Activated naive CD8-positive, alpha-beta T cell treated with anti-CD3 and anti-CD28 coated beads, Interleukin-2, amount 10 ng/mL, durations not matched to agents 7 days and 5 days (primary cell): Measurements from ENCODE around the gene GRIP1. TPM values are rescaled to one million over a fixed set of nuclear protein-coding genes. Genes with fewer than 3 reads are reported as not detected.
"Not testable (repeated sequence)": the region's sequence is repeated elsewhere in the genome, so short reads cannot be mapped to it uniquely, and the experiment has no call there.

Experiments used
- ATAC-seq: fragments of 150-1000 bp; cut with Tn5 transposase; one replicate; pipeline ENCODE4 v1.10.0; 2021; ENCODE audit warnings: low read depth, moderate library complexity
- POLR2A ChIA-PET: fragments of 350-600 bp; sonication (Branson Sonifier 250); formaldehyde crosslinking; loops from one replicate; lab custom pipeline; 2021; ENCODE audit warnings: antibody characterized with exemption; lab: Charles Lee
- DNase-seq: peaks from one replicate; pipeline ENCODE4 v3.0.0; 2021
- H3K27ac Mint-ChIP-seq: one replicate; pipeline ENCODE4 v1.8.0; 2022; ENCODE audit warnings: mild to moderate bottlenecking, mixed read lengths
- H3K27me3 Mint-ChIP-seq: one replicate; pipeline ENCODE4 v1.8.0; 2022; ENCODE audit warnings: mild to moderate bottlenecking, moderate library complexity, mixed read lengths
- H3K36me3 Mint-ChIP-seq: one replicate; pipeline ENCODE4 v1.8.0; 2021; ENCODE audit warnings: mild to moderate bottlenecking, mixed read lengths
- H3K4me1 Mint-ChIP-seq: one replicate; pipeline ENCODE4 v1.8.0; 2021; ENCODE audit warnings: mixed read lengths
- H3K4me3 Mint-ChIP-seq: one replicate; pipeline ENCODE4 v1.8.0; 2022; ENCODE audit warnings: mild to moderate bottlenecking, moderate library complexity, mixed read lengths
- H3K9me3 Mint-ChIP-seq: one replicate; pipeline ENCODE4 v1.8.0; 2021; ENCODE audit warnings: mixed read lengths
- total RNA-seq, 2 experiments: library from RNA; stranded (reverse); gene quantifications; one replicate each; pipeline ENCODE4 v1.2.3, GENCODE V29; 2021

Gene GRIP1
- total RNA-seq, 2 experiments from 2014 or later: 0.34 to 1.8 TPM

DNA sequence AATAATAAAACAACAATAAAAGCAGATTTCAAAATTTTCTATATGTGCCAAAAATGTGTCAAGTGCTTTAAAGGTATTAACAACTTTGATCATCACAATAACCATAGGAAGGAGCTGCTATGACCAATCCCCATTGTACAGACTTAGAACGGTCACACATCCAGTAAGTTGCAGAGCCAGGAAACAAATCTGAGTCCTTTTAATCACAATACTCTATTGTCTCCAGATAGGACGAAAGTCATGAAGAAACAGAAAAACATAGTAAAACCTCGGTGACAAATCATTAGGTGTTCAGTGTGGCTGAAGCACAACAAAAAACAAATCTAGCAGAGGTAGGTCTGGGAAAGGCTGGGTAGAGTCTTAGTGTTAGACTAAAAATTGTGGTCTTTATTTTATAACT, 178.8 kb downstream of the GRIP1 start:
- DNase-seq (no peak), ATAC-seq (no peak)
- H3K4me1 Mint-ChIP-seq: no peaks in the 10 kb centered on the region
- peaks cover 2% of the 10 kb centered on the region for H3K27me3 Mint-ChIP-seq
- H3K36me3 Mint-ChIP-seq: peaks cover 1% of the 10 kb centered on the region
- no peaks in the 10 kb centered on the region for H3K9me3 Mint-ChIP-seq
- no peak overlapping the region for H3K4me3 Mint-ChIP-seq
- no peak overlapping the region for H3K27ac Mint-ChIP-seq
- POLR2A ChIA-PET: no interaction called here

DNA sequence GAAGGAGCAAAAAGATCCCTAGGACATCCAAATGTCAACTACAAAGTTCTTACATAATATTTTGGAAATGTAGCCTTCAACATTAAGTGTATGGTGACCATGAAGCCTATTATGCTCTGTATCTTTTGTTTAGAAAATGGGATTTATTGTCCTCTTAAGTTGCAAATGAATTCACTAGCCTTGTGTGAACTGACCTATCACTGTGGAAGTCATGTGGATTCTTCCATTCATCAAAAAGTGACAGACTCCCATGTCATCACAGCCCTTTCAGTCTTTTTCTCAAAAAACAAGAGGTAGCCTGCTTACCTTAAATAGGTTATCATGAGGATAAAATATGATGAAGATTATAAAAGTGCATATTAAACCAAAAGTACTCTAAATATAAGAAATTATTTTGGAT, 179.9 kb downstream of the GRIP1 start:
- POLR2A ChIA-PET: no interaction called here

DNA sequence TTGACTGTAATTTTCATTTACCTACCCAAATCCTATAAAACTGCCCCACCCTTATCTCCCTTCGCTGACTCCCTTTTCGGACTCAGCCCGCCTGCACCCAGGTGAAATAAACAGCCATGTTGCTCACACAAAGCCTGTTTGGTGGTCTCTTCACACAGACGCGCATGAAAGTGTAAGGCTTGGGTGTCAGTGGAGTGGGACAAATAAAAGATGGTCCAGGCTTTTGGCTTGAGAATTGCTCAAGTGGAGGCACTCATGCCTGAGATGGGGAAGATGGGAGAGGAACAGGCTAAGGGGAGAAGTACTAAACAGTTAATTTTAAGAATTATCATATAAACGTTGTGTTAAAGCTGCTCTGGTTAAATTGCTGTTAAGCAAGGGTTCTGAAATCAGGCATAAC, 180.8 kb downstream of the GRIP1 start:
- H3K27ac Mint-ChIP-seq, H3K9me3 Mint-ChIP-seq, ATAC-seq, POLR2A ChIA-PET, H3K36me3 Mint-ChIP-seq, H3K27me3 Mint-ChIP-seq, H3K4me1 Mint-ChIP-seq, DNase-seq, H3K4me3 Mint-ChIP-seq: not testable (repeated sequence)

More for the DNA sequence above, 179.9 kb downstream of the GRIP1 start:
- ATAC-seq (no peak), DNase-seq (no peak)
- Mint-ChIP-seq H3K4me1 (no peaks in the 10 kb centered on the region), H3K27me3 (peaks cover 2% of the 10 kb centered on the region), H3K27ac (no peak overlapping the region), H3K4me3 (no peak overlapping the region), H3K9me3 (no peaks in the 10 kb centered on the region), H3K36me3 (peaks cover 1% of the 10 kb centered on the region)

DNA sequence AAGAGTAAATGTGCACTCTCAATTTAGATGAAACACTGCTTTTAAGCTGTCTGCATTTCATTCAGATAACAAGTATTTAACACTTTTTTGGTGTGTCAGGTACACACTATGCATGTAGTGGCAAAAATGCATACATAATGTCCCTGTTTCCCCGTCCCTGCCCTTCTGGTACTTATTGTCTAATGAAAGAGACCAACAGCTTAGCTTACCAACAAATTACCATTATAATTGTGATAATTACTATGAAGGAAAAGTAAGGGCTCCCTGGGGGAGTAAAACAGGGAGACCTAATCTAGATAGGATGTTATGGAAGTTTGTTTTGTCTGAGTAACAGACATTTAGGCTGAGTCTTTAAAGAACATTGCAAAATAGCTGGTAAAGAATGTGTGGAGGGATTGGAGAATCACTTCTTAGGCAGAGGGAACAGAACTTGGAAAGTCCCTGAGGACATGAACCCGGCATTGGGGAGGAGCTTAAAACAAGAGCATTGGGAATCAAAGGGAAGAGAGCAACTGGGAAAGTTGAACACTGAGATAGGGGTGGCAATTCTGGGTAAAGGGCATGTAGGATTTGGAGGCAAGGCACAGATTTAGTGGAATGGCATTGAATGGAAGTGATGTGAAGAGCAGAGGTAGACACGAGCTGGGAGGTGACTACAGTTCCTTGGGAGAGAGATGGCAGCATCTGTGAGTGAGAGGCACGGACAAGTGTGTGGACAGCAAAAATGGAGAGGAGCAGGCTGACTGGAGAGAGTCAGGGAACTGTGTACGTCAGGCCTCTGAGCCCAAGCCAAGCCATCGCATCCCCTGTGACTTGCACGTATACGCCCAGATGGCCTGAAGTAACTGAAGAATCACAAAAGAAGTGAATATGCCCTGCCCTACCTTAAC, 181.6 kb downstream of the GRIP1 start:
- no peak overlapping the region for H3K27ac Mint-ChIP-seq
- no peaks in the 10 kb centered on the region for H3K9me3 Mint-ChIP-seq
- H3K4me3 Mint-ChIP-seq: no peak overlapping the region
- POLR2A ChIA-PET: no interaction called here
- DNase-seq (no peak), ATAC-seq (no peak)
- H3K27me3 Mint-ChIP-seq: peaks cover 4% of the 10 kb centered on the region
- H3K36me3 Mint-ChIP-seq: peaks cover 1% of the 10 kb centered on the region
- no peaks in the 10 kb centered on the region for H3K4me1 Mint-ChIP-seq

DNA sequence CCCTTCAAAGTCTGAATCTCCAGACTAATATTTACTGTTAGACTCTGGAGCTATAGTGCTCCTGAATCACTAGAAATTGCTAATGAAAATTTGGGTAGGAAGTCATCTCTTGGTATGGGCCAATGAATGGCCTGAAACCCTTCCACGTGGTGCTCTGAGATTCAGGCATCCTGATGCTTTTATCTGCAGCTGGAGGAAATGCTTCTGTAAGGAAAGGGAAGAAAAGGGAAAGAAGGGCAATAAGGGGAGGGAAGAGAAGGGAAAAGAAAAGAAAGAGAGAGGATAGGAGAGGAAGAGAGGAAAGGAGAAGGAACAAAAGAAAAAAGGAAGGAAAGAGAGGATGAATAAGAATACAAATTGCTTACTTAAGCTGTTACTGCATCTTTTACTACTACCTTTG, 182.3 kb downstream of the GRIP1 start:
- POLR2A ChIA-PET: no interaction called here
- H3K4me1 Mint-ChIP-seq: no peaks in the 10 kb centered on the region
- H3K9me3 Mint-ChIP-seq: no peaks in the 10 kb centered on the region
- DNase-seq (no peak), ATAC-seq (no peak)
- H3K27ac Mint-ChIP-seq: no peak overlapping the region
- H3K27me3 Mint-ChIP-seq: peaks cover 4% of the 10 kb centered on the region
- H3K36me3 Mint-ChIP-seq: peaks cover 1% of the 10 kb centered on the region
- H3K4me3 Mint-ChIP-seq: no peak overlapping the region

DNA sequence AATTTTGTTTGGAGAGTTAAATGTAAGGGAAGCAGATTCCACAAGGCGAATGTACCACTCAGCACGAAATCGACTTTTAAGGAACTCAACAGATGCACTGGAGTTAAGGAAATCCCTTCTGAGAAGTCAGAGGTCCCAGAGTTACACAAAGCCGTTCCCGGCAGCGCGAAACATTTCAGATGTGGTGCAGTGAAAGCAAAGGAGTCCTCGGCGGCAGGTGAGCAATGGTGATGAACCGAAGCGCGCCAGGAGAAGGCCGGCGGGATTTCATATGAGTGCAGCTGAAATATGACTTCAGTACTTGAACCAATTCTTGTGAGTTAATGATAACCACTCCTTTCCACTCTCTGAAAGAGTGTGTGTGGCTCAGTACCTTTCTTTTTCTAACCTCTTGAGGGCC, 183.2 kb downstream of the GRIP1 start:
- Mint-ChIP-seq H3K4me1 (no peaks in the 10 kb centered on the region), H3K9me3 (no peaks in the 10 kb centered on the region), H3K27me3 (peaks cover 4% of the 10 kb centered on the region), H3K4me3 (no peak overlapping the region), H3K27ac (no peak overlapping the region), H3K36me3 (peaks cover 1% of the 10 kb centered on the region)
- ATAC-seq (no peak), DNase-seq (no peak)
- POLR2A ChIA-PET: no interaction called here

DNA sequence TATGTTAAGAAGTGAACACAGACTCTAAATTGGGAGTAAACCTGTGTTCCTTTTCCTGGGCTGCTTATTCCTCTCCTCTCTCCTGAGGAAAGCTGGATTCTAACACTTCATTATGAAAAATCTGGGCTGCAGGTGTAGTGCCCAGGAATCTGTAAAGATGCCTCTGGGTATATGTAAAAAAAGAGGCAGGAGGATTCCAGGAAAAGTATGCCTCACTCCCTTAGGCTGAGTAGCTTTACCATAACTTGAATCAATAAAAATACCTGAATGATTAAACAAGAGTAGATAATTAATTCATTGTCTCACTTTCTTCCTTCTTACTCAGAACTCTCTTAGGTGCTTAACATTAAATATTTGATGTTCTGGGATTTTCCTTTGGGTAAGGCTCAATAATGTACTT, 185.1 kb downstream of the GRIP1 start:
- POLR2A ChIA-PET: no interaction called here
- ATAC-seq: no peak
- no peak overlapping the region for H3K27ac Mint-ChIP-seq
- H3K4me3 Mint-ChIP-seq: no peak overlapping the region
- H3K36me3 Mint-ChIP-seq: no peaks in the 10 kb centered on the region
- DNase-seq: no peak
- no peaks in the 10 kb centered on the region for H3K4me1 Mint-ChIP-seq
- H3K27me3 Mint-ChIP-seq: peaks cover 8% of the 10 kb centered on the region
- H3K9me3 Mint-ChIP-seq: no peaks in the 10 kb centered on the region

DNA sequence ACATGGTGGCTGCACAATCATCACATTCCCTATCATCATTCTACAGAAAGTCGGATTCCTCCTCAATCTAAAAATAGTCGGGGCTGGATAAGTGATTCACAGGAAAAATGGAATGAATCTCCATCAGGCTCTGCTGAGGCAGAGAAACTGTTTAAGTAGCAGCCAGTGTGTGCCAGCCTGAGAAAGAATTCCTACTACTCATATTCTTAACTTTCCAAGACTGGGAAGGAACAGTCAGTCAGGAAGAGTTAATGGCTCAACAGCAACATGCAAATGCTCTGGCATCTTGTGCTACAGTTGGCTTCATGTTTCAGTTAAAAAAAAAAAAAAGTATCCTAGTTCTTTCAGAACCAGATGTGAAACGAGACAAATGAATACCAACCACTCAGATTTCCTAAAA, 187.0 kb downstream of the GRIP1 start:
- Mint-ChIP-seq H3K4me3 (no peak overlapping the region), H3K27ac (no peak overlapping the region), H3K9me3 (no peaks in the 10 kb centered on the region), H3K27me3 (peaks cover 9% of the 10 kb centered on the region), H3K36me3 (no peaks in the 10 kb centered on the region), H3K4me1 (no peaks in the 10 kb centered on the region)
- DNase-seq: no peak
- POLR2A ChIA-PET: no interaction called here
- no peak for ATAC-seq

DNA sequence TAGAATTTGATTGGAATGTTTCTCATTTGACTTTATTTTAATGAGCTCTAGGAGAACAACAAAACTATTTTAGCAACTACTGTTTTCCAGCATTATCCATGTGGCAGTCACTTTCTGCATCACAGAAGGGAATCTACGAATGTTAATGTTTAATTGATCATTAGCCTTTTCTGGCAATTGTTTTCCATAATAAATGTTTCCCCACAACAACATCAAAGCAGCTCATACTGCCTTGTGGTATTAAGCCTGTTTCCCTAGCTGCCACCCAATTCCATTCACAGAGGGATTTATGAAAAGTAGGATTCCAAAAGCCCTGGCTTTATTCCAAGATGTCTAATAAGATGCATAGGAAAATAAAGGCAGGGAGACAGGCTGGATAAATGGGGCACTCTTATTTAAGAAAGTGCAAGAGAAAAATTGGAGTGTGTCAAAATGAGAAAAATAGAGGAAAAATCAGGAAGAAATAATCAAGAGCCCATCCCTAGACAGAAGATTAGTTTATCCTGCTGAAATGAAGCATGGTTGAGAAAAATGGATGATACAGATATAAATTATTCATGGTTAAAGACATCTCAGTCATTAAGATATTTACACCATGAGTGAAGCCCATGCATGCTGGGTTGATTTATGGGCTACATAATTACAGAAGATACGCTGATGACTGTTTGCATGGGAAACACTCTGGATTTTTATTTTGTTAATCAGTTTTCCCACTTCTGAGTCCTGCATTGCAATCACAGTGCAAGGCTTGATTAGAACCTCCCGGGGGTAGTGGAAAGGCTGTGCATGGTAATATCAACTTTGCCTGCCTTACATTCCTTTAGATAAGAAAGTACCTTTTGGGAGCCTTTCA, 196.3 kb downstream of the GRIP1 start:
- no peaks in the 10 kb centered on the region for H3K36me3 Mint-ChIP-seq
- peaks cover 6% of the 10 kb centered on the region for H3K9me3 Mint-ChIP-seq
- ATAC-seq: no peak
- no peaks in the 10 kb centered on the region for H3K27me3 Mint-ChIP-seq
- no peak for DNase-seq
- no peak overlapping the region for H3K4me3 Mint-ChIP-seq
- H3K27ac Mint-ChIP-seq: no peak overlapping the region
- no peaks in the 10 kb centered on the region for H3K4me1 Mint-ChIP-seq
- POLR2A ChIA-PET: no interaction called here

DNA sequence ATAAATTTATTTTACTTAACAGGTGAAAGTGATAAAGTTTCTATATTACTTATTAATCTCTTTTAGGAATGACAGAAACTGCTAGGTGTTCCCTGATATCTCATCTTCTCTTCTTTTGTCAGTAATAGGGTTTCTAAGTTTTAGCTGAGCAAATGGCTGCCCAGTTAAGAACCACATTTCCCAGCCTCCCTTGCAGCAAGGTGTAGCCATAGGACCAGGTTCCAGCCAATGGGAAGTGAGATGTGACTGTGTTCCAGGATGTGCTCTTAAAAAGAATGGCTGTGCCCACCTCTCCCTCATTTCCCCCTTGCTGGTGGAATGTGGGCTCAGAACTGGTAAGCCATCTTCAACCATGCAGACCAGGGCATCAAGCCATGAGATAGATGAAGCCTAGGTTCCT, 210.9 kb downstream of the GRIP1 start:
- H3K4me1 Mint-ChIP-seq: no peaks in the 10 kb centered on the region
- no peak overlapping the region for H3K27ac Mint-ChIP-seq
- DNase-seq (no peak), ATAC-seq (no peak)
- no peak overlapping the region for H3K4me3 Mint-ChIP-seq
- POLR2A ChIA-PET: no interaction called here
- H3K36me3 Mint-ChIP-seq: no peaks in the 10 kb centered on the region
- H3K9me3 Mint-ChIP-seq: no peaks in the 10 kb centered on the region
- H3K27me3 Mint-ChIP-seq: no peaks in the 10 kb centered on the region

DNA sequence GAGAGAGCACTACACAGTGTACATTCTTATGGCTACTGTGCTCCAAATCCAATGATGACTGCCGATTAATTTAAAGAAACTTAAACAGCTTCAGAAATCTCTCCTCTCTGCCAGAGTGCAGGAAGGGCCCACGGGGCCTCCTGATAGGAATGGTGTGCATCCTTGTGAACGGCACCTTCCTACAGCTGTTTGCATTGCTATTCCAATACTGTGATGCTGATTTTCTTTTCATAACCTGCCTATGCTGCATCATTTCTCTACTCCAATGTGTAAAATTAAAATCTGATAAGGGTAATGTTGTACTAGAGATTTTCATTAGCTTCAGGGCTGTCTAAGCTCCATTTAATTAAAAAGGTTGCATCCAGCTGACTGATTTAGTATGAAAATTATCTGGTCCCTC, 217.5 kb downstream of the GRIP1 start:
- no peaks in the 10 kb centered on the region for H3K9me3 Mint-ChIP-seq
- no peaks in the 10 kb centered on the region for H3K4me1 Mint-ChIP-seq
- POLR2A ChIA-PET: no interaction called here
- H3K27me3 Mint-ChIP-seq: no peaks in the 10 kb centered on the region
- no peak for DNase-seq
- ATAC-seq: no peak
- no peaks in the 10 kb centered on the region for H3K36me3 Mint-ChIP-seq
- H3K27ac Mint-ChIP-seq: no peak overlapping the region
- no peak overlapping the region for H3K4me3 Mint-ChIP-seq

DNA sequence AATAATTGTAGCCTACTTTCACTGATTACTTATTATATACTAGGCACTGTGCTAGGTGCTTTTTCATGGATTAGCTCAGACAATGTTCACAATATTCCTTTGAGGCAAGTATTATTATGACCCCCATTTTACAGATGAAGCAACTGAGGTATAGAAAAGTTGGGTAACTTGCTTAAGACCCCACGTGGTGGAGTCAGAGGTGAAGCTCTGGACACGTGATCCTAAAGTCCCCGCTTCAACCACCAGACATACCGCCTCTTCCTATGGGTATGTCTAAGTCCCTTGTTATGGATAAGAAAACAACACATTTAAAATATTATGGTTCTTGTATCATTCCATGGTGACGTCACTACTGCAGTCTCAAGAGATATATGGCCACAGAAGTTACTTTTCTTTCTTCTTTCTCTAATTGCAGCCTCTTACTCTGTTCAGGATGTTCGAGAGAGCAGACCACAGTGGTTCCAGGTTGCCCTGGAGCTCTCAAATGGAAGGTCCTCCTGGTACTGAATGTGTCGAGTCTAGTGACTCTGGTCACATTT, 218.9 kb downstream of the GRIP1 start:
- no peaks in the 10 kb centered on the region for H3K27me3 Mint-ChIP-seq
- H3K9me3 Mint-ChIP-seq: no peaks in the 10 kb centered on the region
- no peaks in the 10 kb centered on the region for H3K36me3 Mint-ChIP-seq
- no peak for ATAC-seq
- no peak for DNase-seq
- no peaks in the 10 kb centered on the region for H3K4me1 Mint-ChIP-seq
- no peak overlapping the region for H3K27ac Mint-ChIP-seq
- POLR2A ChIA-PET: no interaction called here
- H3K4me3 Mint-ChIP-seq: no peak overlapping the region

DNA sequence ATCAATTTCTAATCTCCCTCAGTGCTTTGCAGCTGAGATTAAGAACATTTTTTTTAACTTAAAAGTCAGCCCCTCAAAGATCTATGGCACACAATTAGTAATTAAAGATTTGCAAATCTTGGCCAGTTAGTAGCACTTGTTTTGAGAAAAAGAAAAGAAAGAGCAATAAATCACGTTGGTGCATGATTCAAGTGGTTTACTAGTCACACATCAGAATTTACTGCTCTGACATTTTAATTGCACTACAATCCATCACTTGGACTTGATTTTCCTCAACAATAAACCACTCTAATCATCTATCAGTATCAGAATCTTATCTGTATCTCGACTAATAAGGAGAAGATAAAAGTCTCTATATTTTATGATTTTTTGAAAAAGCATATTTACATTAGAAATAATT, 222.3 kb downstream of the GRIP1 start:
- peaks cover 1% of the 10 kb centered on the region for H3K4me1 Mint-ChIP-seq
- H3K9me3 Mint-ChIP-seq: no peaks in the 10 kb centered on the region
- DNase-seq (no peak), ATAC-seq (no peak)
- POLR2A ChIA-PET: no interaction called here
- H3K36me3 Mint-ChIP-seq: no peaks in the 10 kb centered on the region
- H3K4me3 Mint-ChIP-seq: no peak overlapping the region
- H3K27me3 Mint-ChIP-seq: peaks cover 2% of the 10 kb centered on the region
- H3K27ac Mint-ChIP-seq: no peak overlapping the region
